ENCODE data around the gene CYP2J2.
"Not testable (repeated sequence)": the region's sequence is repeated elsewhere in the genome, so short reads cannot be mapped to it uniquely, and the experiment has no call there.

CYP2J2 gene

DNA sequence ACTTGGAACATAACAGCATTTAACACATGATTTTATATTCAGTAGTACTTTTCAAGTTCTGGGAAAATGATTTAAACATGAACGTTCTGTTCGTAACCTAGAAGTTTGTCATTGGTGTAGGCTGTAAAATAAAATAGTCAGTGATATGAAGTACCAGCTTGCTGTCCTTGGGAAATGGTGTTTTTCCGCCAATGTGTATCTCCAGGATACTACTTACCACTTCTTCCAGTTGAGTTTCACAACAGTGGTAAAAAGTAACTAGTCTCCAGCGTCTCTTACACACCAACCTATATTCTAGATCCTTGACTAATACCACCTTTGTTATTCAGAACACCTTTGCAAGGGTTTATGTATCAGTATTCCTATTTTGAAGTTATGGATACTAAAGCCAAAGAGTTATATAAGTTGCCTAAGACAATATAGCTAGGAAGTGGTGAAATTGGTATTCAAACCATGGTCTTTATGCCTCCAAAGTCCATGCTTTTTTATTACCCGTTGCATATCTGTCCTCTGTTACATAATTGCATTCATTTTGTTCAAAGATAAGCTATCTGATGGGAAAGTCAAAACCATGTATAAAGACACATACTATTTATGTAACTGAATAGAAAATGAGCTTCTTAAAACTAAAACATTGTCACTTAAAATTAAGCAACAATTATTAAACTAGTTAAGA is 68.8 kb downstream of the CYP2J2 start:
- no peak for DNase-seq

DNA sequence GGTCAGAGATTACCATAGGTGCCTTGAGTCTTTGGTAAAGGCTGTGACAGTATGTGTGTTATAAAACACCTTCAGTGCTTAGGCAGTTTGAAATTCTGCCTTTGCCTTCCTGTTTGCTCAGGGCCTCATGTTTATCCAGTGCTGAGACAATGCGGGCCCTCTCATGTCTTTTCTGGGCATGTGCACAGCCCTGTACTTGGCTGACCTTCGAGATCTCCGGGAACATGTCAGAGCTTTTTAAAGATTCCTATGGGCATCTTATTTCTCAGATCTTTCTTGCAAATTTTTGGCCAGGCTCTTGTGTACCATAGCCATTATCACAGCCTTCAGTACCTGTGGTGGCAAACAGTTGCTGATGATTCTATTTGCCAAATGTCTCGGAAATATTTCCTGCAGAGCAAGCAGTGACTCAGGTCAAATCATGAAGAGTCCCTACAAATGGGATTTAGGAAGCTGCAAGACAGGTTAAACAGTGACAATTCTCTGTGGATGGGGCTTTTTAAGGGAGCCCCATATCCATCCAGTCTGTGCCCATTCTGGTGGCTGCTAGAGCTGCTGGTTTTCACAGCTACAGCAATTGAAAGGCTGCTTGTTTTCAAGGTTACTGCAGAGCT is 69.7 kb downstream of the CYP2J2 start:
- no peak for DNase-seq

DNA sequence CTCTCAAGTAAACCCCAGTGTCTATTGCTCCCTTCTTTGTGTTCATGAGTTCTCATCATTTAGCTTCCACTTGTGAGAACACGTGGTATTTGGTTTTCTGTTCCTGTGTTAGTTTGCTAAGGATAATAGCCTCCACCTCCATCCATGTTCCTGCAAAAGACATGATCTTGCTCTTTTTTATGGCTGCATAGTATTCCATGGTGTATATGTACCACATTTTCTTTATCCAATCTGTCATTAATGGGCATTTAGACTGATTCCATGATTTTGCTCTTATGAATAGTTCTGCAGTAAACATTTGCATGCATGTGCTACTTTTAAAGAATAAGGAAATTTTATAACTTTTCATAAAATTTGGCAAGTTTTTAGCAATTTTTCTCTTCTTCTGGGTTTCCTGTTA is 71.3 kb downstream of the CYP2J2 start:
- DNase-seq = not testable (repeated sequence)

DNA sequence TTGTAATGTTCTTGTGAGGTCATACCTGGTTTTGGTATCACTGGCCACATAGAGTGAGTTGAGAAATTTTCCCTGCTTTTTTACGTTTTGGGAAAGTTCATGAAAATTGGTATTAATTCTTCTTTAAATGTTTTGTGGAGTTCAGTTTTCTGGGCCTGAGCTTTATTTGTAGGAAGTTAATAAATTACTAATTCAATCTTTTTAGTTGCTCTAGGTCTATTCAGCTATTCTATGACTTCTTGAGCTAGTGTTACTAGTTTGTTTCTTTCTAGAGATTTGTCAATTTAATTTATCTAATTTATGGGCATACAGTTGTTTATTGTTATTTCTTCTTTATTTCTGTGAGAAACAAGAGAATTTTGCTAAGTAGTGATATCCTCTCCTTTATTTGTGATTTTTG is 74.5 kb downstream of the CYP2J2 start:
- no peak for DNase-seq

DNA sequence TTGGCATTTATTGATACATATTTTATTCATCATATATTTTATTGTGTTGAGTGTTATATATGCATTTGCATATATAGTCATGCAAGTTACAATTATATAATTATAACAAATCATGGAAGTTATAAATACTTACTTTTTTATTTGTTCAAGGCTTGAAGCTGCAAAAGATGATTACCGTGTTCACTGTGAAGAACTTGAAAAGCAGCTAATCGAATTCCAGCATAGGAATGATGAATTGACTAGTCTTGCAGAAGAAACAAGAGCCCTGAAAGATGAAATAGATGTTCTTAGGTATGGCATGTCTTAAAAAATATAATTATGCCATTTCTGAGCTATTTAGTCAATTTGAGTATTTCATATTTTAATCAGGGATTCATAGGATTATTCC is 79.7 kb downstream of the CYP2J2 start:
- no peak for DNase-seq

DNA sequence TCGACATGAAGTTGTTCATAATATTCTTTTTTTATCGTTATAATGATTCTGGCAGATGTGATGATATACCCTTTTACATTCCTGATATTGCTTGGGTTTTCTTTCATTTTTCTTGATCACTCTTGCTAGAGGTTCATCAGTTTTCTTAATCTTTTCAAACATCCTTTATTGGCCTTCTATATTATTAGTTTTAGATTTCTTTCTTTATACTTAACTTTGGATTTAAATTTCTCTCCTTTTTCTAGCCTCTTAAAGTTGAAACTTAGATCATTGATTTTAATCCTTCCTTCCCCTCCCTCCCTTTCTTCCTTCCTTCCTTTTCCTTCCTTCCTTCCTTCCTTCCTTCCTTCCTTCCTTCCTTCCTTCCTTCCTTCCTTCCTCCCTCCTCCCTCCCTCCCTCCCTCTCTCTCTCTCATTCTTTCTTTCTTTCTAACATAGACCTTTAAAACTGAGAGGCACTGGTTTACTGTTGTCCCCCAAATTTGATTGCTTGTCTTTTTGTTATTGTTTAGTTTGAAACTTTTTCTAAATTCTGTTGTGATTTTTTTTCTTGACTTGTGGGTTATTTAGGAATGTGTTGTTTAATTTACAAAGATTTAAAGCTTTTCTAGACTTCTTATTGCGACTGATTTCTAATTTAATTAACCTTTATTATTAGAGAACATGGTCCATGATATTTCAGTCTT is 80.2 kb downstream of the CYP2J2 start:
- DNase-seq = no peak

DNA sequence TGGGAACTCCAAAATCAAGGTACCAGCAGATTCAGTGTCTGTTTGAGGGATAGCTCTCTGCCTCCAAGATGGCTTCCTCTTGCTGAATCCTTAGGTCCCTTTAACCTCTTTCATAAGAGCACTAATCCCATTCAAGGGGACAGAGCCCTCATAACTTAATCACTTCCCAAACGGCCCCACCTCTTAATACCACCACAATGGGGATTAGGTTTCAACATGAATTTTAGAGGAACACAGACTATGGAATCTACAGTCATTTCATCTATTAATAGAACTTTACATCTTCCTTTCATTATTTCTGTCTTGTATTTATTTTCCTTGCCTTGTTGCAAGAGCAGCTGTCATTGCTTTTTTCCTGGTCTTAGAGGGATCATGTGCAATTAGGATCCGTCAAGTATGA is 81.5 kb downstream of the CYP2J2 start:
- no peak for DNase-seq

Data from suppressor macrophage (primary cell).